Colonic mucosa (tissue), 4 donors: ENCODE data around the gene PRPF6. TPM values are rescaled to one million over a fixed set of nuclear protein-coding genes. Genes with fewer than 3 reads are reported as not detected.

Experiments used
- DNase-seq: peaks from one replicate; pipeline ENCODE4 v3.0.0-alpha.2; 2020
- H3K27ac ChIP-seq: fragments of 200-600 bp; one replicate; pipeline ENCODE4 v1.8.0; 2021
- H3K27me3 ChIP-seq: fragments of 200-600 bp; one replicate; pipeline ENCODE4 v1.8.0; 2021
- H3K36me3 ChIP-seq: fragments of 200-600 bp; one replicate; pipeline ENCODE4 v1.8.0; 2021
- H3K4me1 ChIP-seq: fragments of 200-600 bp; one replicate; pipeline ENCODE4 v1.8.0; 2021; ENCODE audit warnings: mild to moderate bottlenecking
- H3K4me3 ChIP-seq: fragments of 200-600 bp; one replicate; pipeline ENCODE4 v1.8.0; 2021
- H3K9ac ChIP-seq, 2 donors: one replicate each; pipeline ENCODE4 v1.7.0; 2013; ENCODE audit warnings: control low read depth in 2 of 2, low read depth in 2 of 2, low read length in 2 of 2
- H3K9me3 ChIP-seq: fragments of 200-600 bp; one replicate; pipeline ENCODE4 v1.8.0; 2021
- intact Hi-C: fragments of 100-400 bp; cut with DNase I; formaldehyde crosslinking; loops from one replicate; pipeline ENCODE4 v1.14.1; 2022
- total RNA-seq, 2 donors: library from RNA; stranded (reverse); fragmentation: NEBNext Ultra II Directional in 1 of 2; extraction: Animal tissue kit (Norgen Biotek cat#: 25700) in 1 of 2; gene quantifications; one replicate each; pipeline ENCODE4 v1.2.1, GENCODE V29; 2021
- TF ChIP-seq, protein P1 (sequence below): fragments of 200-600 bp; IDR thresholded peaks from one replicate; pipeline ENCODE4 v1.8.0; 2022; ENCODE audit warnings: antibody characterized with exemption, mild to moderate bottlenecking
- donor health status: healthy.
- donor health status: DM: no; HTN: no; CAD: no.
- donor health status: DM: no; HTN: no; CAD: no.

The PRPF6 gene
- total RNA-seq, 2 donors from 2014 or later: 53.0 to 68.6 TPM

DNA sequence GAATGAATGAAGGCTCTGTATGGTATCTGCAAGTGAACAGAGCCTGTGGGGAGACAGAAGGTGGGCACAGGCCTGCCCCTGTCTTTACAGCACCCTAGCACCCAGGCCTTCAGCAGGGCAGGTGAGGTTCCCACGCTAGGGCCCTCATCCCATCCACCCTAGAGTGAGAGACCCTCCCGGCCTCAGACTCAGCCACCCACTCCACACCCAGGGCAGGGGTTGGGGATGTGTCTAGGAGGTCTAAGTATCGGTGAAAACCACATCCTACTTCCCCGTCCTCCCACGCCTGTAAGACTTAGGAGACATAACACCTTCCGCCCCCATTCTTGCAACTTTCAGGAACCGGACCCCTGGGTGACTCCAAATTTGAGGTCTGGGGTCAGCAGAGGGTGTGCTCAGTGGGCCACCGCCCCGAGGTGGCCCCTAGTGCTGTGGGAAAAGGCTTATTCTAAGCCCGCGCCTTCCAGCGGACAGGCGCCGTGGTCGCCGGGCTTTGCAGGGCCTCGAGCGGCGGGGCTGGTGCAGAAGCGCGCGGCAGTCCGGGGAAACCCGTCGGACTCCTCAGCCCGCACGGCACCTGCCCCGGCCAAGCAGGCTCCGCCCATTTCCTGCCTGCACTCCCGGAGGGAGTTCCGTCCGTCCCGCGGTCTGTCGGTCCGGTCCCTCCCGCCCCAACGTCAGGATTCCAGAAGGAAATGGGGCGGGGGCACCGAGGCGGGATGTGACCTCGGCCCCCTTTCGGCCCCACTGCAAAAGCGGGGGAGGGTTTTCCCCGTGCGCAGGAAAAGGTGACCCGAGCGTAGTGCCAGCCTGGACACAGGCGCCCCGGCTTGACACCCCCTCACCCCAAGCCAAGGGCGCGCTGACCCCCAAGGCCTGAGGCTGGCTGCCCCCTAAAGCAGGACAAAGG is 2.4 kb upstream of the PRPF6 start:
- Histone ChIP-seq H3K9me3 (no peaks in the 10 kb centered on the region), H3K36me3 (no peaks in the 10 kb centered on the region), H3K9ac (peak overlapping the region; percentile 61 to 78), H3K27me3 (no peaks in the 10 kb centered on the region), H3K27ac (peak overlapping the region; percentile 63), H3K4me3 (peak overlapping the region; percentile 55), H3K4me1 (peaks cover 31% of the 10 kb centered on the region)
- DNase-seq: peak; percentile 90
- TF ChIP-seq, protein P1, sequence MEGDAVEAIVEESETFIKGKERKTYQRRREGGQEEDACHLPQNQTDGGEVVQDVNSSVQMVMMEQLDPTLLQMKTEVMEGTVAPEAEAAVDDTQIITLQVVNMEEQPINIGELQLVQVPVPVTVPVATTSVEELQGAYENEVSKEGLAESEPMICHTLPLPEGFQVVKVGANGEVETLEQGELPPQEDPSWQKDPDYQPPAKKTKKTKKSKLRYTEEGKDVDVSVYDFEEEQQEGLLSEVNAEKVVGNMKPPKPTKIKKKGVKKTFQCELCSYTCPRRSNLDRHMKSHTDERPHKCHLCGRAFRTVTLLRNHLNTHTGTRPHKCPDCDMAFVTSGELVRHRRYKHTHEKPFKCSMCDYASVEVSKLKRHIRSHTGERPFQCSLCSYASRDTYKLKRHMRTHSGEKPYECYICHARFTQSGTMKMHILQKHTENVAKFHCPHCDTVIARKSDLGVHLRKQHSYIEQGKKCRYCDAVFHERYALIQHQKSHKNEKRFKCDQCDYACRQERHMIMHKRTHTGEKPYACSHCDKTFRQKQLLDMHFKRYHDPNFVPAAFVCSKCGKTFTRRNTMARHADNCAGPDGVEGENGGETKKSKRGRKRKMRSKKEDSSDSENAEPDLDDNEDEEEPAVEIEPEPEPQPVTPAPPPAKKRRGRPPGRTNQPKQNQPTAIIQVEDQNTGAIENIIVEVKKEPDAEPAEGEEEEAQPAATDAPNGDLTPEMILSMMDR: no peak
- intact Hi-C loops: loop anchor here (10.0 kb wide), 2 partner anchors 194 to 444 kb away; partner anchors contain the start of gene PTK6

DNA sequence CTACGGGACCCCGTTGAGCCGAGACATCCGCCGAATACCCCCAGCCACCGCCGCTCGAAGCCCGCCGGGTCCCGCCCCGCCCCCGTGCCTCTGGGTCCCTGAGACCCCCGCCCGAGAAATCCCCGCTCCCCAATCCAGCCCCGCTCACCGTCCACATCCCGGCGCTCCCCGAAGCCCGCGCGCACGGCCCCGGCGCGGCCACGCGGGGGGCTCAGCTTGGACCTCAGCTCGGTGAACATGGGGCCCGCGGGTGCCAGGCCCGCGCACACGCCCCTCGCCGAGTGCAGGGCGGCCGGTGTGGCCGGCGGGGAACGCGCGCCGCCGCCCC is 1.7 kb upstream of the PRPF6 start:
- intact Hi-C loops: loop anchor here (10.0 kb wide), 2 partner anchors 194 to 444 kb away; partner anchors contain the start of gene PTK6
- Histone ChIP-seq H3K27ac (peak overlapping the region; percentile 63), H3K4me1 (peaks cover 25% of the 10 kb centered on the region), H3K36me3 (no peaks in the 10 kb centered on the region), H3K4me3 (peak overlapping the region; percentile 55), H3K27me3 (no peaks in the 10 kb centered on the region), H3K9me3 (no peaks in the 10 kb centered on the region), H3K9ac (peak overlapping the region; percentile 61 to 78)
- no peak for DNase-seq
- TF ChIP-seq, protein P1: no peak

DNA sequence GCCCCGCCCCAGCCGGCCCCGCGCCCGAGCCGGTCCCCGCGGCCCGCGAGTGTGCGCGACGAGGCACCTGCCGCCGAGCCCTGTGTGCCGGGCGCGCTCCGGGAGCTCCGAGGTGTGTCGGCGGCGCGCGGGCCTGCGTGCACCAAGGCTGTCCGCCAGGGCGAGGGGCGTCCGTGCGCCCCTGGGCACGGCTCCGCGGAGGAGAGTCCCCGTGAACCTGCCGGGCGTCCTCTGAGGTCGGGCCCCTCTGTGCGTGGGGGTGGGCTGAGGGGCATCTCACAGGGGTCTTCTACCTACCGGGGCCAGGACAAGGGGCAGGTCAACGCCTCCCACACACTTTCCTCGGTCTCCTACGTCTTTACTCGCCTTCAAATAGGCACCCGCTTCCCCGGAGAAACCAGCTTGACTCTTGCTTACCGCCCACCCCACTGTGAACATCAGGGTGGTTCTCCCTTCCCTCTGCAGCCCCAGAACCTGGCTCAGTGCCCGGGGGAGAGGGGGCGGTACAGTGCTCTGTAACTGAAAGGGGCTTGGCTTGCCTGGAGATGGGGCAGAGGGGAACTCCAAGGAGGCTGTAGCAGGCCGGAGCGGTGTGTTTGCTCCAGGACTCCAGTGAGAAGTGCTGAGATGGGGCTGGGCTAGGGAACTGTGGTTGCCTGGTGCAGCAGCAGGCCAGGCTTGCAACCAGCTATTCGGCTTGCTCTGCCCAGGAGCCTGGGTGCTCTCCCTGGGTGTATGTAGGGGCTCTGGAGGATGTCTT is 1.2 kb upstream of the PRPF6 start, which contains the start of gene SAMD10:
Gene SAMD10 (minus strand): TSS at position 86 of the 760 bp plus-strand sequence. CDS start 175 bp downstream, outside the sequence.
- TF ChIP-seq, protein P1: no peak
- H3K36me3 ChIP-seq: no peaks in the 10 kb centered on the region
- H3K9ac ChIP-seq: peak within 1 kb of the TSS; percentile 61 to 82
- peak within 1 kb of the TSS; percentile 70 for H3K27ac ChIP-seq
- no peaks in the 10 kb centered on the region for H3K27me3 ChIP-seq
- DNase-seq: peak; percentile 67
- intact Hi-C loops: loop anchor here (5.0 to 10.0 kb wide), 3 partner anchors 83 to 445 kb away; partner anchors contain the start of genes PTK6 and TCEA2
- peaks cover 23% of the 10 kb centered on the region for H3K4me1 ChIP-seq
- no peaks in the 10 kb centered on the region for H3K9me3 ChIP-seq
- peak within 1 kb of the TSS; percentile 79 for H3K4me3 ChIP-seq

DNA sequence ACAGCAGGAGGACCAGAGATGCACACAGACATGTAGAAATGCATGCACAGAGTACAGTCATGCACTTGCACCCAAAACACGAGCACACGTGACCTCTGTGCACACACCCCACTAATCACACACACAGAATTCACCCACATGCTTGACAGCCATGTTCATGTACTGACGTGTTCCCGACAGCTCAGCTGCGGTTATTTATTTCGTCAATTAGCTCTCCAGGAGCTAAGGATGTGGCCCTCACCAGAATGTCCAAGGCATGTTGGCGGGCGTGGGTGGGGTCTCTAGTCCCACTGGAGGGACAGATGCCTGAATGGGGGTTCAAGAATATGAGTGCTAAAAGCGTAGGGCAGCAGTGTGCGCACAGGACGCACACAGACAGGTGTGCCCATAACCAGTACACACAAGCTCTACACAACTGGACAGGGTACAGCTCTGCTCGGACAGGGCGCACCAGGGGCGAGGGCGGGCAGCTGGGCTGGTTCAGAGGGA is 571 bp upstream of the PRPF6 start:
- H3K9ac ChIP-seq: peak overlapping the region; percentile 28 to 82
- peak overlapping the region; percentile 79 for H3K4me3 ChIP-seq
- no peak for DNase-seq
- H3K27ac ChIP-seq: peak overlapping the region; percentile 70
- TF ChIP-seq, protein P1: no peak
- H3K36me3 ChIP-seq: no peaks in the 10 kb centered on the region
- H3K9me3 ChIP-seq: no peaks in the 10 kb centered on the region
- H3K27me3 ChIP-seq: no peaks in the 10 kb centered on the region
- H3K4me1 ChIP-seq: peaks cover 23% of the 10 kb centered on the region
- intact Hi-C loops: loop anchor here (5.0 kb wide), 1 partner anchor 82 kb away; the partner anchor contains the start of gene TCEA2

DNA sequence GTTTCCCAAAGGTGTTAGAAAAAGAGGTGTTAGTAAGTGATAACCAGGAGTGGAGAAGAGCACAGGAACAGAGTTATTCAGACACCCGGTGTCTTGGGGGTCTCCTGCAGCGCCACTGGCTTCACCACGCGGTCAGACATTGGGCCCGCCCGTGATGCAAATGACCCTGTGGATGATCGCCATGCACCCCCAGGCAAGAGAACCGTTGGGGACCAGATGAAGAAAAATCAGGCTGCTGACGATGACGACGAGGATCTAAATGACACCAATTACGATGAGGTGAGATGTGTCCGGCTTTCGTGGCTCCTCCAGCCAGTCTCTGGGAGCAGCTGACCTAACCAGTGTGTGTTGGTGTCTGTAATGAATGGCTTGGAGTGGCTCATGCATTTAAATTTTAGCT is 2.0 kb downstream of the PRPF6 start:
- H3K27ac ChIP-seq: no peak overlapping the region
- TF ChIP-seq, protein P1: no peak
- intact Hi-C loops: loop anchor here (5.0 kb wide), 1 partner anchor 79 kb away; the partner anchor contains the start of gene TCEA2
- no peak overlapping the region for H3K9ac ChIP-seq
- H3K4me1 ChIP-seq: peaks cover 23% of the 10 kb centered on the region
- H3K4me3 ChIP-seq: no peak overlapping the region
- no peaks in the 10 kb centered on the region for H3K9me3 ChIP-seq
- no peak for DNase-seq
- no peaks in the 10 kb centered on the region for H3K27me3 ChIP-seq
- H3K36me3 ChIP-seq: no peaks in the 10 kb centered on the region
